Inferior parietal cortex (tissue), 1 donor: ENCODE measurements around the gene KRTAP2-2.

Source experiments
- DNase-seq: peaks from one replicate; pipeline ENCODE4 v3.0.0-alpha.2; 2016; ENCODE audit errors: extremely low spot score

KRTAP2-2 gene

GRCh38 chr17:41024697-41025096 lies 30.3 kb downstream of the KRTAP2-2 start:
- DNase-seq, result no peak

DNA sequence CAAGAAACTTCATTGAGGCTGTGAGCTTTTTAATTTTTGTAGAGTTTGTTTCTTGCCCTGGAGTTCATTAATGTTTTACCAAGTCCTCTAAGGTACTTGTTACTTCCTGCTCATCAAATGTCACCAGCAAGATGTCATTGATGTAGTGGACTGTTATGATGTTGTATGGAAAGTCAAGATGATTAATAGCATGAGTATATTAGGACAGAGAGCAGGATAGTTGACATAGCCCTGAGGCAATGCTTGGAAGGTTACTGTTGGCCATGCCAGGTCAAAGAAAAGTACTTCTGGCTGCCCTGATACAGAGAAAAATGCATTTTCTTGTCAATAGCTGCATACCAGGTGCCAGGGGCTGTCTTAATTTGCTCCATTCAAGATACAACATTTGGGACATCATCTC lies 34.7 kb downstream of the KRTAP2-2 start:
- no peak for DNase-seq

GRCh38 chr17:41019415-41019814 lies 35.6 kb downstream of the KRTAP2-2 start:
- no peak for DNase-seq

DNA sequence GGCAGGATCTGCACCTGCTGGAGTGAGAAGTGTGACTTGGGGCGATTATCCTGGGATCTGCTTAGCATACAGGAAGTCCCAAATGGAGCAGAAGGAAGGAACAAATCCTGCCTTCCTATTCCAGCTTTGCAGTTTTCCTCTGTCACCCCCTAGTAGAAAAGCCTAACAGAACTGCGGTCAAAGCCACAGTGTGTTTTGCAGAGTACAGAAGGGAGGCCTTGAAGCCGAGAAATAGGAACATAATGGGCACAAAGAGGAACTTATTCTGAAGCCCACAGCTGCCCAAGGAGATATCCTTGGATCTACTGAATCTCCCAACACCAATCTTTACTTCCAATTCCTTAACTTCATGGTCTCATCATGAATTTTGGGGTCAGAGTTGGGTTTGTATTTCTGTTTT lies 36.5 kb downstream of the KRTAP2-2 start:
- no peak for DNase-seq

- no peak for DNase-seq
Measured at GRCh38 chr17:41016578-41017215, 38.3 kb downstream of the KRTAP2-2 start.

- DNase-seq, result no peak
Measured at GRCh38 chr17:41015454-41015853, 39.6 kb downstream of the KRTAP2-2 start.

GRCh38 chr17:41013606-41014005 lies 41.4 kb downstream of the KRTAP2-2 start:
- DNase-seq, result no peak

GRCh38 chr17:41013181-41013580 lies 41.8 kb downstream of the KRTAP2-2 start:
- DNase-seq, result no peak

GRCh38 chr17:41012326-41013120 lies 42.5 kb downstream of the KRTAP2-2 start:
- no peak for DNase-seq

GRCh38 chr17:41010441-41010840 lies 44.6 kb downstream of the KRTAP2-2 start:
- DNase-seq, result no peak

- DNase-seq, result no peak
Measured at GRCh38 chr17:41009936-41010335, 45.1 kb downstream of the KRTAP2-2 start.

DNA sequence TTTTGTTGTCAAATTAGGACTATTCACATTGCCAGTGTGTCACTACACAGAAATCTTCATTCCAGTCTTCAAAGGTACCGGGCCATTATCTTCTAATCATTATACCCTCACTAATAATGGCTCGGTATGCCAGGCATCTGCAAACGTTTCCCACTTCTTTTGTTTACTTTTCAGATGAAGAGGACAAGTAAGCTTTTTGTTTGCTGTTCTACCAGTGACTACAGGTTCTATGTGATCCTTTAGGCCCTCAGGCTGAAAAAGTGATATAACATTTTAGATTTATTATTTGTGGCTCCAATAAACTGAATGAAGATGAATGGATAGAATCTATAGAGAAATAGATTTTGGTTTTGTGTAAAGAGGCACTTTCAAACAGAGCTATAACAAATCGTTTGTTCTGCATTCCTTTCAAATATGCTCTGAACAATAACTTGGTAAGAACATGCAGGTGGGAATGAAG lies 45.7 kb downstream of the KRTAP2-2 start:
- no peak for DNase-seq

DNA sequence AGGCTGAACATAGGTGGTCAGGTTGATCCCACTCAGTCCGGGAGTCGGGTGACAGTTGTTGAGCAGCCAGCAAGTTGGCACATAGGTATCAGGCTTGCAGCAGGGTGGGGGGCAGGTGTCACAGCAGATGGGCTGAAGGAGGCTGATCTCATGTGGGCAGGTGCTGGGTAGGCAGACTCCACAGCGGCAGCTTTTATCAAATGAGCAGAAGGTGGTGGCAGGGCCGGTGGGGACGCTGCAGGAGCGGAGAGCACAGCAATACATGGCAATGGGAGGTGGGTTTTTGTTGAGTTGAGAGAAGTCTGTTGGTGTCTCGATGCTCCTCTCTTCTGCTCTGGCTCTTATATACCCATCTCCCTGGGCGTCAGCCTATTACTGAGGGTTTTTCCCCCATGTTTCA lies 46.2 kb downstream of the KRTAP2-2 start, which contains the start of gene KRTAP3-1:
TSS of gene KRTAP3-1 (minus strand) at position 318 of the 400 bp plus-strand sequence. CDS start at position 264, 54 bp downstream.
- DNase-seq, result no peak
